Neuronal stem cell (in vitro differentiated cells): ENCODE results near the gene RANBP10.

Experiments used
- DNase-seq: peaks from one replicate; pipeline ENCODE4 v3.0.0-alpha.2; 2013; ENCODE audit warnings: low spot score
- H2AFZ ChIP-seq: one replicate; pipeline ENCODE4 v1.6.1; 2013; ENCODE audit warnings: mild to moderate bottlenecking, low read length, inconsistent platforms
- H2AK5ac ChIP-seq: 2 replicates; pipeline ENCODE4 v1.6.1; 2013; ENCODE audit warnings: low read depth, mild to moderate bottlenecking, inconsistent platforms, low read length, moderate library complexity, mixed read lengths
- H2BK120ac ChIP-seq: 2 replicates; pipeline ENCODE4 v1.6.1; 2013; ENCODE audit warnings: low read depth, mild to moderate bottlenecking, inconsistent platforms, low read length, moderate library complexity, mixed read lengths
- H2BK12ac ChIP-seq: one replicate; pipeline ENCODE4 v1.6.1; 2013; ENCODE audit warnings: low read length, inconsistent platforms
- H2BK15ac ChIP-seq: 2 replicates; pipeline ENCODE4 v1.6.1; 2013; ENCODE audit warnings: mild to moderate bottlenecking, low read length, inconsistent platforms, mixed read lengths
- H2BK5ac ChIP-seq: one replicate; pipeline ENCODE4 v1.6.1; 2013; ENCODE audit warnings: inconsistent platforms, mild to moderate bottlenecking, low read length, moderate library complexity
- H3K14ac ChIP-seq: one replicate; pipeline ENCODE4 v1.6.1; 2013; ENCODE audit warnings: low read length, inconsistent platforms
- H3K18ac ChIP-seq: 2 replicates; pipeline ENCODE4 v1.6.1; 2013; ENCODE audit warnings: low read length, inconsistent platforms
- H3K23ac ChIP-seq: 2 replicates; pipeline ENCODE4 v1.6.1; 2013; ENCODE audit warnings: low read depth, mild to moderate bottlenecking, mixed read lengths, low read length, inconsistent platforms; ENCODE audit not compliant: poor library complexity
- H3K27ac ChIP-seq: replicated peaks from 3 replicates; pipeline ENCODE4 v1.5.1; 2013; ENCODE audit warnings: low read length, inconsistent platforms
- H3K27me3 ChIP-seq, 3 experiments: 2 replicates each; pipeline ENCODE4 v1.6.1; 2013; ENCODE audit warnings: low read length in 3 of 3, mild to moderate bottlenecking in 2 of 3, inconsistent platforms in 1 of 3, low read depth in 1 of 3, mixed read lengths in 1 of 3, moderate library complexity in 1 of 3; ENCODE audit not compliant: control insufficient read depth in 3 of 3, insufficient read depth in 3 of 3
- H3K36me3 ChIP-seq, 2 donors: replicated peaks in 1 of 2; 2 replicates each; pipeline ENCODE4 v1.6.1; 2013; ENCODE audit warnings: low read length in 2 of 2; ENCODE audit not compliant: control insufficient read depth in 2 of 2, insufficient read depth in 2 of 2
- H3K4ac ChIP-seq: 2 replicates; pipeline ENCODE4 v1.6.1; 2013; ENCODE audit warnings: inconsistent platforms, mild to moderate bottlenecking, low read length, moderate library complexity
- H3K4me1 ChIP-seq, 2 donors: 1 replicate in 1 of 2; 2 replicates in 1 of 2; pipeline ENCODE4 v1.6.1; 2013; ENCODE audit warnings: low read length in 2 of 2, low read depth in 1 of 2; ENCODE audit not compliant: control insufficient read depth in 2 of 2, insufficient read depth in 1 of 2
- H3K4me2 ChIP-seq: one replicate; pipeline ENCODE4 v1.6.1; 2013; ENCODE audit warnings: mild to moderate bottlenecking, low read length, inconsistent platforms; ENCODE audit not compliant: insufficient read depth, poor library complexity, severe bottlenecking
- H3K4me3 ChIP-seq, 2 donors: 2 replicates each; pipeline ENCODE4 v1.5.1; 2013; ENCODE audit warnings: low read length in 2 of 2, mild to moderate bottlenecking in 2 of 2, inconsistent platforms in 1 of 2, moderate library complexity in 1 of 2
- H3K79me1 ChIP-seq: one replicate; pipeline ENCODE4 v1.6.1; 2013; ENCODE audit warnings: low read depth, mild to moderate bottlenecking, inconsistent platforms, low read length, moderate library complexity
- H3K9ac ChIP-seq: one replicate; pipeline ENCODE4 v1.6.1; 2013; ENCODE audit warnings: mild to moderate bottlenecking, low read depth, low read length, inconsistent platforms; ENCODE audit not compliant: poor library complexity
- H3K9me3 ChIP-seq, 2 donors: replicated peaks in 1 of 2; 2 replicates each; pipeline versions ENCODE3 to v1.6.1; 2013; ENCODE audit warnings: low read length in 2 of 2, mild to moderate bottlenecking in 2 of 2, inconsistent platforms in 1 of 2, low read depth in 1 of 2, mixed read lengths in 1 of 2, moderate library complexity in 1 of 2; ENCODE audit not compliant: control insufficient read depth in 2 of 2, insufficient read depth in 1 of 2
- H4K8ac ChIP-seq: one replicate; pipeline ENCODE4 v1.6.1; 2013; ENCODE audit warnings: low read depth, mild to moderate bottlenecking, inconsistent platforms, low read length, moderate library complexity
- H4K91ac ChIP-seq: one replicate; pipeline ENCODE4 v1.6.1; 2013; ENCODE audit warnings: low read length, low read depth, mild to moderate bottlenecking, inconsistent platforms; ENCODE audit not compliant: poor library complexity
- WGBS, 2 donors: extraction: QIAGEN DNeasy Blood & Tissue Kit; methylation state at CpG; one replicate each; pipeline ENCODE4 v1.1.7; 2013; ENCODE audit warnings: missing lambda C conversion rate in 2 of 2, mixed read lengths in 1 of 2; ENCODE audit not compliant: insufficient read length in 2 of 2, insufficient replicate concordance in 1 of 2; ENCODE audit errors: extremely low coverage in 2 of 2; 5-methylcytosine and 5-hydroxymethylcytosine counted together

Gene RANBP10

GRCh38 chr16:67814567-67814966 lies 8.2 kb upstream of the RANBP10 start:
- H2AFZ ChIP-seq = no peak overlapping the region
- no peak overlapping the region for H4K91ac ChIP-seq
- H2BK12ac ChIP-seq = no peak overlapping the region

GRCh38 chr16:67811899-67812298 lies 5.5 kb upstream of the RANBP10 start:
- H2BK12ac ChIP-seq = no peak overlapping the region
- H3K27ac ChIP-seq = no peak overlapping the region
- no peak overlapping the region for H2BK5ac ChIP-seq
- no peak overlapping the region for H4K91ac ChIP-seq
- H3K36me3 ChIP-seq = no peaks in the 10 kb centered on the region
- H3K27me3 ChIP-seq = no peaks in the 10 kb centered on the region
- H3K9me3 ChIP-seq = no peaks in the 10 kb centered on the region
- no peak overlapping the region for H3K18ac ChIP-seq
- H3K79me1 ChIP-seq = no peaks in the 10 kb centered on the region
- no peak overlapping the region for H3K4me2 ChIP-seq
- no peak overlapping the region for H4K8ac ChIP-seq
- peaks cover 1 to 3% of the 10 kb centered on the region in 2 donors for H3K4me1 ChIP-seq
- DNase-seq = no peak
- no peak overlapping the region for H3K4me3 ChIP-seq
- WGBS, 2 donors = no CpG with 5 or more reads among the region's 1 CpG
- H3K14ac ChIP-seq = no peak overlapping the region
- H2BK15ac ChIP-seq = no peak overlapping the region
- H3K9ac ChIP-seq = no peak overlapping the region
- H3K4ac ChIP-seq = no peak overlapping the region
- no peak overlapping the region for H2AFZ ChIP-seq
- H2BK120ac ChIP-seq = no peak overlapping the region
- no peak overlapping the region for H3K23ac ChIP-seq
- H2AK5ac ChIP-seq = no peak overlapping the region

More at GRCh38 chr16:67814567-67814966, 8.2 kb upstream of the RANBP10 start:
- Histone ChIP-seq H3K18ac (no peak overlapping the region), H2BK5ac (no peak overlapping the region), H3K9ac (no peak overlapping the region), H3K23ac (no peak overlapping the region), H3K4me2 (no peak overlapping the region), H2AK5ac (no peak overlapping the region), H2BK120ac (no peak overlapping the region), H4K8ac (no peak overlapping the region), H3K79me1 (no peaks in the 10 kb centered on the region), H3K9me3 (no peaks in the 10 kb centered on the region), H3K27ac (no peak overlapping the region), H3K4me3 (no peak overlapping the region), H3K4ac (no peak overlapping the region), H3K4me1 (peaks cover 0 to 1% of the 10 kb centered on the region in 2 donors), H3K27me3 (no peaks in the 10 kb centered on the region), H3K36me3 (no peaks in the 10 kb centered on the region), H2BK15ac (no peak overlapping the region), H3K14ac (no peak overlapping the region)
- DNase-seq = no peak
- WGBS, 2 donors = no CpG with 5 or more reads among the region's 8 CpGs

- H3K14ac ChIP-seq = peak overlapping the region; percentile 59
- H3K9me3 ChIP-seq = no peaks in the 10 kb centered on the region
- H3K23ac ChIP-seq = peak overlapping the region; percentile 80
- no peak overlapping the region for H4K8ac ChIP-seq
- H2AK5ac ChIP-seq = no peak overlapping the region
- peak overlapping the region; percentile 84 for H3K27ac ChIP-seq
- peak overlapping the region; percentile 92 for H3K4me2 ChIP-seq
- H2AFZ ChIP-seq = peak overlapping the region; percentile 96
- no CpG with 5 or more reads among the region's 24 CpGs for WGBS, 2 donors
- H3K36me3 ChIP-seq = peaks cover 6 to 29% of the 10 kb centered on the region in 2 donors
- no peak overlapping the region for H2BK120ac ChIP-seq
- H3K4me3 ChIP-seq = peak overlapping the region; percentile 81 to 97
- H2BK5ac ChIP-seq = peak overlapping the region; percentile 90
- H3K18ac ChIP-seq = peak overlapping the region; percentile 61
- no peak for DNase-seq
- peak overlapping the region; percentile 93 for H3K9ac ChIP-seq
- H3K4me1 ChIP-seq = peaks cover 6 to 10% of the 10 kb centered on the region in 2 donors
- no peaks in the 10 kb centered on the region for H3K27me3 ChIP-seq
- H2BK12ac ChIP-seq = no peak overlapping the region
- H3K79me1 ChIP-seq = peaks cover 8% of the 10 kb centered on the region
- no peak overlapping the region for H4K91ac ChIP-seq
- H2BK15ac ChIP-seq = peak overlapping the region; percentile 81
- H3K4ac ChIP-seq = no peak overlapping the region
Measured at GRCh38 chr16:67807148-67807682, 855 bp upstream of the RANBP10 start.

GRCh38 chr16:67805718-67806427 lies 487 bp downstream of the RANBP10 start:
- Histone ChIP-seq H2AK5ac (peak overlapping the region; percentile 89), H3K27ac (peak overlapping the region; percentile 13), H3K79me1 (peaks cover 11% of the 10 kb centered on the region), H3K36me3 (peaks cover 10 to 42% of the 10 kb centered on the region in 2 donors), H3K18ac (peak overlapping the region; percentile 96), H3K27me3 (no peaks in the 10 kb centered on the region), H3K9me3 (peaks cover 0 to 2% of the 10 kb centered on the region in 2 donors), H3K4me2 (peak overlapping the region; percentile 94), H2BK15ac (no peak overlapping the region), H4K8ac (no peak overlapping the region), H3K14ac (peak overlapping the region; percentile 91), H2AFZ (peak overlapping the region; percentile 93), H2BK5ac (peak overlapping the region; percentile 88), H3K9ac (peak overlapping the region; percentile 97), H2BK120ac (peak overlapping the region; percentile 68), H4K91ac (no peak overlapping the region), H3K4me1 (peaks cover 6 to 10% of the 10 kb centered on the region in 2 donors), H2BK12ac (no peak overlapping the region), H3K23ac (peak overlapping the region; percentile 60), H3K4ac (no peak overlapping the region), H3K4me3 (peak overlapping the region; percentile 95 to 97)
- no CpG with 5 or more reads among the region's 26 CpGs for WGBS, 2 donors
- no peak for DNase-seq
